ENCODE results near the gene UROS. TPM values are rescaled to one million over a fixed set of nuclear protein-coding genes. Genes with fewer than 3 reads are reported as not detected.

UROS gene
- total and polyA plus RNA-seq, 10 of the 15 experiments (the other 5 are each of a cell fraction or from before 2014, with no cell fraction given) = 4.3 to 112 (median 64.5) TPM

GRCh38 chr10:125788156-125789034, 34.7 kb downstream of the UROS start:
- ATAC-seq (no peak), FAIRE-seq (no peak), DNase-seq (ENCODE audit: low read depth, low spot score) (no peak)
- H3K79me2 ChIP-seq (ENCODE audit: control insufficient read depth, insufficient read depth, low read length) = no peaks in the 10 kb centered on the region
- TF ChIP-seq BHLHE40 (IDR thresholded peaks at IDR 0.05; ENCODE audit: borderline replicate concordance in 1 of 2, low read depth in 2 of 2, low read length in 1 of 2) = peak in 1 of 2 experiments; percentile 36; a peak in 1 of 4 replicates
- TF ChIP-seq CREM (IDR thresholded peaks at IDR 0.05; ENCODE audit: low read depth) = no peak
- POLR2A ChIA-PET = no interaction called here
- H3K4me3 ChIP-seq = no peak overlapping the region
- RAD21 ChIA-PET (ENCODE audit: unreplicated experiment) = no interaction called here
- no peak overlapping the region for H3K9ac ChIP-seq (ENCODE audit: control insufficient read depth, insufficient read depth, low read length)
- H3K27me3 ChIP-seq (replicated peaks in 1 of 2; ENCODE audit: control insufficient read depth in 2 of 2, insufficient read depth in 2 of 2, low read length in 1 of 2) = no peaks in the 10 kb centered on the region
- H2AFZ ChIP-seq (ENCODE audit: control insufficient read depth, low read depth, low read length) = no peak overlapping the region
- H3K4me2 ChIP-seq (ENCODE audit: control insufficient read depth, insufficient read depth) = no peak overlapping the region
- no peaks in the 10 kb centered on the region for H3K9me3 ChIP-seq (replicated peaks; ENCODE audit: control insufficient read depth, insufficient read depth, low read length)
- SMC1A ChIA-PET (ENCODE audit: uncharacterized antibody, unreplicated experiment) = no interaction called here
- 72% methylated on average over 17 of the region's 17 CpGs for WGBS (ENCODE audit: insufficient coverage, insufficient replicate concordance, low lambda C conversion rate, missing lambda C conversion rate)
- no TSS peak for BruUV-seq (replicated peaks)
- H3K36me3 ChIP-seq (ENCODE audit: control insufficient read depth in 2 of 2, insufficient read depth in 2 of 2, low read length in 1 of 2) = peaks cover 0 to 6% of the 10 kb centered on the region in 2 experiments; a peak in 3 of 4 replicates
- H4K20me1 ChIP-seq (ENCODE audit: control insufficient read depth, insufficient read depth) = no peaks in the 10 kb centered on the region
- H3K4me1 ChIP-seq (ENCODE audit: control insufficient read depth, insufficient read depth, low read length) = peaks cover 9% of the 10 kb centered on the region
- in situ Hi-C loops (cut with MboI) (no loop called here), intact Hi-C loops (cut with micrococcal nuclease; ENCODE audit: unreplicated experiment) (no loop called here)
- CTCF ChIA-PET = no interaction called here
- H3K27ac ChIP-seq (ENCODE audit: control insufficient read depth, insufficient read depth) = no peak overlapping the region

- ChIA-PET CTCF (interaction anchor here (1.3 kb wide), 1 partner anchor 61 kb away, joined by 3 read pairs; no protein-coding TSS in a partner anchor), POLR2A (interaction anchor here (0.7 kb wide), 1 partner anchor 9 kb away, joined by 4 read pairs; no protein-coding TSS in a partner anchor), RAD21 (ENCODE audit: unreplicated experiment) (interaction anchor here (0.9 to 3.0 kb wide), 2 partner anchors 35 to 38 kb away, joined by 3 to 10 read pairs; partner anchors contain the start of genes BCCIP and UROS), SMC1A (ENCODE audit: uncharacterized antibody, unreplicated experiment) (interaction anchor here (3.2 kb wide), 1 partner anchor 35 kb away, joined by 15 read pairs; no protein-coding TSS in a partner anchor)
- in situ Hi-C loops (cut with MboI) = no loop called here
- Histone ChIP-seq H3K4me3 (no peak overlapping the region), H3K9ac (ENCODE audit: control insufficient read depth, insufficient read depth, low read length) (no peak overlapping the region), H4K20me1 (ENCODE audit: control insufficient read depth, insufficient read depth) (no peaks in the 10 kb centered on the region), H3K27me3 (replicated peaks in 1 of 2; ENCODE audit: control insufficient read depth in 2 of 2, insufficient read depth in 2 of 2, low read length in 1 of 2) (no peaks in the 10 kb centered on the region), H3K9me3 (replicated peaks; ENCODE audit: control insufficient read depth, insufficient read depth, low read length) (no peaks in the 10 kb centered on the region), H2AFZ (ENCODE audit: control insufficient read depth, low read depth, low read length) (no peak overlapping the region), H3K27ac (ENCODE audit: control insufficient read depth, insufficient read depth) (no peak overlapping the region), H3K4me1 (ENCODE audit: control insufficient read depth, insufficient read depth, low read length) (peaks cover 10% of the 10 kb centered on the region), H3K4me2 (ENCODE audit: control insufficient read depth, insufficient read depth) (no peak overlapping the region), H3K36me3 (ENCODE audit: control insufficient read depth in 2 of 2, insufficient read depth in 2 of 2, low read length in 1 of 2) (peaks cover 0 to 3% of the 10 kb centered on the region in 2 experiments; a peak in 3 of 4 replicates), H3K79me2 (ENCODE audit: control insufficient read depth, insufficient read depth, low read length) (no peaks in the 10 kb centered on the region)
- WGBS (ENCODE audit: insufficient coverage, insufficient replicate concordance, low lambda C conversion rate, missing lambda C conversion rate) = 86% methylated on average over 9 of the region's 9 CpGs
- no TSS peak for BruUV-seq (replicated peaks)
- DNase-seq (ENCODE audit: low read depth, low spot score) = no peak
- intact Hi-C loops (cut with micrococcal nuclease; ENCODE audit: unreplicated experiment) = no loop called here
- no peak for FAIRE-seq
- ATAC-seq = no peak
- TF ChIP-seq FOS (IDR thresholded peaks at IDR 0.05; ENCODE audit: borderline replicate concordance, extremely low read depth, insufficient read length) = no peak
- TF ChIP-seq KDM1A (IDR thresholded peaks at IDR 0.05; ENCODE audit: borderline replicate concordance) = no peak
- TF ChIP-seq, protein P1, sequence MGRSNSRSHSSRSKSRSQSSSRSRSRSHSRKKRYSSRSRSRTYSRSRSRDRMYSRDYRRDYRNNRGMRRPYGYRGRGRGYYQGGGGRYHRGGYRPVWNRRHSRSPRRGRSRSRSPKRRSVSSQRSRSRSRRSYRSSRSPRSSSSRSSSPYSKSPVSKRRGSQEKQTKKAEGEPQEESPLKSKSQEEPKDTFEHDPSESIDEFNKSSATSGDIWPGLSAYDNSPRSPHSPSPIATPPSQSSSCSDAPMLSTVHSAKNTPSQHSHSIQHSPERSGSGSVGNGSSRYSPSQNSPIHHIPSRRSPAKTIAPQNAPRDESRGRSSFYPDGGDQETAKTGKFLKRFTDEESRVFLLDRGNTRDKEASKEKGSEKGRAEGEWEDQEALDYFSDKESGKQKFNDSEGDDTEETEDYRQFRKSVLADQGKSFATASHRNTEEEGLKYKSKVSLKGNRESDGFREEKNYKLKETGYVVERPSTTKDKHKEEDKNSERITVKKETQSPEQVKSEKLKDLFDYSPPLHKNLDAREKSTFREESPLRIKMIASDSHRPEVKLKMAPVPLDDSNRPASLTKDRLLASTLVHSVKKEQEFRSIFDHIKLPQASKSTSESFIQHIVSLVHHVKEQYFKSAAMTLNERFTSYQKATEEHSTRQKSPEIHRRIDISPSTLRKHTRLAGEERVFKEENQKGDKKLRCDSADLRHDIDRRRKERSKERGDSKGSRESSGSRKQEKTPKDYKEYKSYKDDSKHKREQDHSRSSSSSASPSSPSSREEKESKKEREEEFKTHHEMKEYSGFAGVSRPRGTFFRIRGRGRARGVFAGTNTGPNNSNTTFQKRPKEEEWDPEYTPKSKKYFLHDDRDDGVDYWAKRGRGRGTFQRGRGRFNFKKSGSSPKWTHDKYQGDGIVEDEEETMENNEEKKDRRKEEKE (IDR thresholded peaks at IDR 0.05) = no peak
- no peak for TF ChIP-seq IRF5 (IDR thresholded peaks at IDR 0.05; ENCODE audit: borderline replicate concordance)
- TF ChIP-seq CREM (IDR thresholded peaks at IDR 0.05; ENCODE audit: low read depth) = no peak
- TF ChIP-seq RBBP5 (conservative IDR thresholded peaks at IDR 0.05) = no peak
- TF ChIP-seq PAX5 (IDR thresholded peaks at IDR 0.05; ENCODE audit: borderline replicate concordance, low read depth, low read length) = no peak
- no peak for TF ChIP-seq NFXL1 (IDR thresholded peaks at IDR 0.05; ENCODE audit: borderline replicate concordance)
- no peak for TF ChIP-seq MXI1 (IDR thresholded peaks at IDR 0.05; ENCODE audit: low read depth, low read length)
- no peak for TF ChIP-seq HDGF (IDR thresholded peaks at IDR 0.05)
These were observed 37.3 kb downstream of the UROS start for GRCh38 chr10:125785791-125786190.

All from GM12878 (cell line).